ENCODE data around the gene TXLNA.
A peak's percentile ranks its signal among the peaks of the same experiment; 100 is the strongest.

TXLNA gene

GRCh38 chr1:32178380-32179192 lies 889 bp upstream of the TXLNA start:
- TF ChIP-seq POLR2A (IDR thresholded peaks at IDR 0.05; ENCODE audit: low read length) = no peak
- TF ChIP-seq GATA1 (IDR thresholded peaks at IDR 0.05; ENCODE audit: low read depth, low read length) = no peak
- DNase-seq = no peak

- no peak for DNase-seq
- TF ChIP-seq GATA1 (IDR thresholded peaks at IDR 0.05; ENCODE audit: low read depth, low read length) (no peak), POLR2A (IDR thresholded peaks at IDR 0.05; ENCODE audit: low read length) (no peak)
These were observed 357 bp upstream of the TXLNA start for GRCh38 chr1:32179193-32179442.

GRCh38 chr1:32180186-32181060 lies 948 bp downstream of the TXLNA start:
- TF ChIP-seq POLR2A (IDR thresholded peaks at IDR 0.05; ENCODE audit: low read length) = no peak
- TF ChIP-seq GATA1 (IDR thresholded peaks at IDR 0.05; ENCODE audit: low read depth, low read length) = no peak
- peak; percentile 66 to 77 for DNase-seq

DNA sequence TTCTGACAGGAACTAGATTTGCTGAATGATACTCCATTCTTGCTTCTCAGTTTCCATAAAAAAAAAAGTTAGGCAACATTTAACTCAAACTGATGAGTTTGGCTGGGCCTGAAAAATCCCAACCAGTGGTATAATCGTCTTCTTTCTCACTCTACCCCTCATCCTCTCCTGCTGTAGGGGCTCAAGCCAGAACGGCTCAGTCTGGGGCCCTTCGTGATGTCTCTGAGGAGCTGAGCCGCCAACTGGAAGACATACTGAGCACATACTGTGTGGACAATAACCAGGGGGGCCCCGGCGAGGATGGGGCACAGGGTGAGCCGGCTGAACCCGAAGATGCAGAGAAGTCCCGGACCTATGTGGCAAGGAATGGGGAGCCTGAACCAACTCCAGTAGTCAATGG lies 1.6 kb downstream of the TXLNA start:
- DNase-seq = no peak
- TF ChIP-seq GATA1 (IDR thresholded peaks at IDR 0.05; ENCODE audit: low read depth, low read length) (no peak), POLR2A (IDR thresholded peaks at IDR 0.05; ENCODE audit: low read length) (no peak)

DNA sequence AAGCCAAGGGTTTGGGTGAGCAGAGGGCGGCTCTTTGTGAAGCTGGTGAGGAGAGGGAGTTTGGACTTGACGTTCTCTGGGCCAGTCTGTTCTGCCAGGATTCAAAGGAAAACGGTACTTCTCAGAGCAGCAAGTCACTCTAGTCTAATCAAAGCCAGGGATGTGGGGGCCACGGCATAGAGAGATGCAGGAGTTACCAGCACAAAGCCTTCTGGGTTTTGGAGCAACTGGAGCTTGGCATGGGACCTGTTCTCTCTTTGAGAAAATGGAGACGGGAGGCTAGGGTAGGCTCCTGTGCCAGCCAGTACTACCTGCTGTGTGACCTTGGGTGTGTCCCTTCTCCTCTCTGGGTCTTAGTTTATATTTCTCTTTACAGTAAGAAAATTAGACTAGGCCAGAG lies 2.1 kb downstream of the TXLNA start:
- no peak for TF ChIP-seq GATA1 (IDR thresholded peaks at IDR 0.05; ENCODE audit: low read depth, low read length)
- TF ChIP-seq POLR2A (IDR thresholded peaks at IDR 0.05; ENCODE audit: low read length) = no peak
- DNase-seq = no peak

GRCh38 chr1:32182060-32182459 lies 2.6 kb downstream of the TXLNA start:
- no peak for DNase-seq
- TF ChIP-seq POLR2A (IDR thresholded peaks at IDR 0.05; ENCODE audit: low read length) (no peak), GATA1 (IDR thresholded peaks at IDR 0.05; ENCODE audit: low read depth, low read length) (no peak)

- TF ChIP-seq POLR2A (IDR thresholded peaks at IDR 0.05; ENCODE audit: low read length) = no peak
- no peak for TF ChIP-seq GATA1 (IDR thresholded peaks at IDR 0.05; ENCODE audit: low read depth, low read length)
These were observed 5.2 kb downstream of the TXLNA start for GRCh38 chr1:32184650-32185049.

DNA sequence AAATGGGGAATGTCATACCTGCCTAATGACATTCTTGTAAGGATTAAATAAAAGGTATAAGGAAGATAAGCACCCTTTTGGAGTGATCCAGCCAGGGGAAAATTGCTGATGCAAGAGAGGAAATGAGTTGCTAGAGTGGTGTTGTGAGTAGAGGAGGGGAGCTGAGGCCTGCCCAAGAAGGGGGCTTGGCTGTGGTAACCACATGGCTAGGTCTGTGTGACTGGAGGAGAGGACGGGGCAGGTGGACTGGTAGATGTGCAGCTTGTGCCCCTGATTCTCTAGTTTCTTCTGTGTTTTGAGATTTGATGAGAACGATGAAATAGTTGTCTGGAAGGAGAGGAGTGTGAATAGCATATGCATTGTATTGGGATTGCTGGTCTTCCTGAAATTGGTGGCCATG lies 6.6 kb downstream of the TXLNA start:
- no peak for TF ChIP-seq GATA1 (IDR thresholded peaks at IDR 0.05; ENCODE audit: low read depth, low read length)
- no peak for TF ChIP-seq POLR2A (IDR thresholded peaks at IDR 0.05; ENCODE audit: low read length)
- DNase-seq = peak in 1 of 2 experiments; percentile 28

More at GRCh38 chr1:32184650-32185049, 5.2 kb downstream of the TXLNA start:
- no peak for DNase-seq

- peak; percentile 21 to 34 for DNase-seq
- TF ChIP-seq POLR2A (IDR thresholded peaks at IDR 0.05; ENCODE audit: low read length) = no peak
- TF ChIP-seq GATA1 (IDR thresholded peaks at IDR 0.05; ENCODE audit: low read depth, low read length) = no peak
These were observed 7.0 kb downstream of the TXLNA start for GRCh38 chr1:32186491-32186890.

DNA sequence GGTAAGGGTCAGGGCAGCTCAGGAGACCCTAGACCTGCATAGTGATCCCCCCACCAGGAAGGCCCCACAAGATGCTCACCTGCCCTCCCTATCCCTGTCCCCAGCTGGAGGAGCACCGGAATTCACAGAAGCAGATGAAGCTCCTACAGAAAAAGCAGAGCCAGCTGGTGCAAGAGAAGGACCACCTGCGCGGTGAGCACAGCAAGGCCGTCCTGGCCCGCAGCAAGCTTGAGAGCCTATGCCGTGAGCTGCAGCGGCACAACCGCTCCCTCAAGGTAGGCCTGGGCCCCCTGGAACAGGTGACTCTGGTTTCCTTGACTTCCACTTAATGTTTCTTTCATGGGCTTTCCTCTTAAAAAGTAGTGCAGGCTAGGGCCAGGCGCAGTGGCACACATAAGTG lies 8.4 kb downstream of the TXLNA start:
- TF ChIP-seq GATA1 (IDR thresholded peaks at IDR 0.05; ENCODE audit: low read depth, low read length) (no peak), POLR2A (IDR thresholded peaks at IDR 0.05; ENCODE audit: low read length) (no peak)
- no peak for DNase-seq

- TF ChIP-seq GATA1 (IDR thresholded peaks at IDR 0.05; ENCODE audit: low read depth, low read length) (no peak), POLR2A (IDR thresholded peaks at IDR 0.05; ENCODE audit: low read length) (no peak)
- DNase-seq = no peak
These were observed 12.9 kb downstream of the TXLNA start for GRCh38 chr1:32192220-32192948.

- TF ChIP-seq GATA1 (IDR thresholded peaks at IDR 0.05; ENCODE audit: low read depth, low read length) = no peak
- TF ChIP-seq POLR2A (IDR thresholded peaks at IDR 0.05; ENCODE audit: low read length) = no peak
- DNase-seq = no peak
These were observed 15.5 kb downstream of the TXLNA start for GRCh38 chr1:32194984-32195383.

GRCh38 chr1:32195531-32195930 lies 16.1 kb downstream of the TXLNA start:
- peak in 1 of 2 experiments; percentile 18 for DNase-seq
- TF ChIP-seq POLR2A (IDR thresholded peaks at IDR 0.05; ENCODE audit: low read length) (no peak), GATA1 (IDR thresholded peaks at IDR 0.05; ENCODE audit: low read depth, low read length) (no peak)
